DND-41 (cell line): Measurements from ENCODE around the gene SPSB1.
A peak's percentile ranks its signal among the peaks of the same experiment; 100 is the strongest.

ENCODE experiments used
- ATAC-seq: fragments of 200-7000 bp; cut with Tn5 transposase; 3 replicates; pipeline ENCODE4 v1.9.1; 2021; ENCODE audit warnings: low read depth; ENCODE audit not compliant: insufficient read depth
- DNase-seq: peaks from one replicate; pipeline ENCODE4 v3.0.0-alpha.2; 2020
- H2AFZ ChIP-seq: 2 replicates; pipeline ENCODE4 v1.6.0; 2012; ENCODE audit warnings: low read depth, low read length
- H3K27ac ChIP-seq: 2 replicates; pipeline ENCODE4 v1.5.1; 2012; ENCODE audit warnings: low read length, inconsistent platforms
- H3K27me3 ChIP-seq: fragments of 200-600 bp; sonication (generic); 2 replicates; pipeline ENCODE4 v1.6.0; 2012; ENCODE audit warnings: low read length, mild to moderate bottlenecking, inconsistent platforms; ENCODE audit not compliant: insufficient read depth, poor library complexity
- H3K36me3 ChIP-seq: 2 replicates; pipeline ENCODE4 v1.5.1; 2012; ENCODE audit warnings: low read length, inconsistent platforms; ENCODE audit not compliant: insufficient read depth
- H3K4me1 ChIP-seq: 2 replicates; pipeline ENCODE4 v1.5.1; 2012; ENCODE audit warnings: mild to moderate bottlenecking, low read length; ENCODE audit not compliant: insufficient read depth
- H3K4me2 ChIP-seq: 2 replicates; pipeline ENCODE4 v1.6.0; 2012; ENCODE audit warnings: mild to moderate bottlenecking, moderate library complexity, low read length, inconsistent platforms; ENCODE audit not compliant: insufficient read depth
- H3K4me3 ChIP-seq, 2 experiments: fragments of 200-600 bp in 1 of 2; shearing (Covaris generic) in 1 of 2; 2 replicates each; pipeline ENCODE4 v1.5.1; 2012 to 2016; ENCODE audit warnings: inconsistent platforms in 2 of 2, low read length in 2 of 2, mild to moderate bottlenecking in 2 of 2, low read depth in 1 of 2, moderate library complexity in 1 of 2
- H3K79me2 ChIP-seq: 2 replicates; pipeline ENCODE4 v1.6.0; 2012; ENCODE audit warnings: low read length, inconsistent platforms; ENCODE audit not compliant: insufficient read depth
- H3K9ac ChIP-seq: 2 replicates; pipeline ENCODE4 v1.6.0; 2012; ENCODE audit warnings: low read depth, mild to moderate bottlenecking, inconsistent platforms, low read length, moderate library complexity
- H3K9me3 ChIP-seq: 2 replicates; pipeline ENCODE4 v1.5.1; 2012; ENCODE audit warnings: low read length, moderate library complexity, mild to moderate bottlenecking, inconsistent platforms; ENCODE audit not compliant: insufficient read depth, severe bottlenecking
- H4K20me1 ChIP-seq: 2 replicates; pipeline ENCODE4 v1.6.0; 2012; ENCODE audit warnings: low read length; ENCODE audit not compliant: insufficient read depth
- EZH2 ChIP-seq: IDR thresholded peaks from 3 replicates; pipeline ENCODE4 v1.6.1; 2012; ENCODE audit warnings: borderline replicate concordance, low read depth, mild to moderate bottlenecking, moderate library complexity, low read length, inconsistent platforms; ENCODE audit not compliant: severe bottlenecking
- TF ChIP-seq, protein P1 (sequence below): IDR thresholded peaks from 2 replicates; pipeline ENCODE4 v1.5.1; 2012; ENCODE audit warnings: borderline replicate concordance, low read length, moderate library complexity, mild to moderate bottlenecking; ENCODE audit not compliant: poor library complexity, severe bottlenecking; ENCODE audit errors: extremely low read depth

SPSB1 gene

DNA sequence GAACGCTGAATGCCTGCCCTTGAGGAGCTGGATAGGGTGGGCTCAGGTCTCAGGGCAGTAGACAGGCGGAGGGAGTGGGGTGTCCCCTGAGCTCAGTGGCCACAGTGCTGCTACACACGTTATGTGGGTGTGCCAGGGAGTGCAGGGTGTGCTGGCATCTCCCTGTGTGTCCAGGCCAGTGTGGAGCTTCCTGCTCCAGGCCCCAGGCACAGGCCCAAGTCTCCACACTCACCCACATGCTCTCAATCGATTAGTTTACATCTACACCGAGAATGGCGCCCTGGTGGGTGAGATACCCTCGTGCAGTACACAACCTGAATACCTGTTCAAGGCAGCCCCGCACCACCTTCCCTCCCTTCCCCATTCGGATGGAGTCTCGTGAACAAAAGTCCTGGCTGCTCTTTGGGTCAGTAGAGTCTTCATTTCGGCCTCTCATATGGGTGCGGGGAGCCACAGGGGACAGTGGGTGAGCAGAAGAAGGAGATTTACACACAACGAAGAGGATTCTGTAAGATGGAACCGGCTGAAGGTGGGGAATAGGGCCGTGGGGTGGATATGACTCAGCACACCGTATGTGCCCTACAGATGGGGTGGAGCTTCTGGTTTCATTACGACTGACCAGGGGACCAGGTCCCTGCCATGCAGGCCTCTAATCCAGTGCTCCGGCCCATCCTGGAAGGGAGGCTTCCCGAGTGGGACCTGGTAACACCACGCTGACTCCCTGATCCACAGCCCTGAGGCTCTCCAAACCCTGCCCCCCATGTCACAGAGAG lies 93.3 kb downstream of the SPSB1 start:
- Histone ChIP-seq H3K9me3 (no peaks in the 10 kb centered on the region), H2AFZ (no peak overlapping the region), H3K4me1 (no peaks in the 10 kb centered on the region), H3K27me3 (no peaks in the 10 kb centered on the region), H3K36me3 (no peaks in the 10 kb centered on the region), H3K9ac (no peak overlapping the region), H4K20me1 (no peaks in the 10 kb centered on the region), H3K4me2 (no peak overlapping the region), H3K27ac (peak overlapping the region; percentile 6; the same call in 1 of the 2 replicates), H3K4me3 (no peak overlapping the region), H3K79me2 (no peaks in the 10 kb centered on the region)
- no peak for DNase-seq
- TF ChIP-seq, protein P1, sequence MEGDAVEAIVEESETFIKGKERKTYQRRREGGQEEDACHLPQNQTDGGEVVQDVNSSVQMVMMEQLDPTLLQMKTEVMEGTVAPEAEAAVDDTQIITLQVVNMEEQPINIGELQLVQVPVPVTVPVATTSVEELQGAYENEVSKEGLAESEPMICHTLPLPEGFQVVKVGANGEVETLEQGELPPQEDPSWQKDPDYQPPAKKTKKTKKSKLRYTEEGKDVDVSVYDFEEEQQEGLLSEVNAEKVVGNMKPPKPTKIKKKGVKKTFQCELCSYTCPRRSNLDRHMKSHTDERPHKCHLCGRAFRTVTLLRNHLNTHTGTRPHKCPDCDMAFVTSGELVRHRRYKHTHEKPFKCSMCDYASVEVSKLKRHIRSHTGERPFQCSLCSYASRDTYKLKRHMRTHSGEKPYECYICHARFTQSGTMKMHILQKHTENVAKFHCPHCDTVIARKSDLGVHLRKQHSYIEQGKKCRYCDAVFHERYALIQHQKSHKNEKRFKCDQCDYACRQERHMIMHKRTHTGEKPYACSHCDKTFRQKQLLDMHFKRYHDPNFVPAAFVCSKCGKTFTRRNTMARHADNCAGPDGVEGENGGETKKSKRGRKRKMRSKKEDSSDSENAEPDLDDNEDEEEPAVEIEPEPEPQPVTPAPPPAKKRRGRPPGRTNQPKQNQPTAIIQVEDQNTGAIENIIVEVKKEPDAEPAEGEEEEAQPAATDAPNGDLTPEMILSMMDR: no peak
- no peak for TF ChIP-seq EZH2
- no peak for ATAC-seq

DNA sequence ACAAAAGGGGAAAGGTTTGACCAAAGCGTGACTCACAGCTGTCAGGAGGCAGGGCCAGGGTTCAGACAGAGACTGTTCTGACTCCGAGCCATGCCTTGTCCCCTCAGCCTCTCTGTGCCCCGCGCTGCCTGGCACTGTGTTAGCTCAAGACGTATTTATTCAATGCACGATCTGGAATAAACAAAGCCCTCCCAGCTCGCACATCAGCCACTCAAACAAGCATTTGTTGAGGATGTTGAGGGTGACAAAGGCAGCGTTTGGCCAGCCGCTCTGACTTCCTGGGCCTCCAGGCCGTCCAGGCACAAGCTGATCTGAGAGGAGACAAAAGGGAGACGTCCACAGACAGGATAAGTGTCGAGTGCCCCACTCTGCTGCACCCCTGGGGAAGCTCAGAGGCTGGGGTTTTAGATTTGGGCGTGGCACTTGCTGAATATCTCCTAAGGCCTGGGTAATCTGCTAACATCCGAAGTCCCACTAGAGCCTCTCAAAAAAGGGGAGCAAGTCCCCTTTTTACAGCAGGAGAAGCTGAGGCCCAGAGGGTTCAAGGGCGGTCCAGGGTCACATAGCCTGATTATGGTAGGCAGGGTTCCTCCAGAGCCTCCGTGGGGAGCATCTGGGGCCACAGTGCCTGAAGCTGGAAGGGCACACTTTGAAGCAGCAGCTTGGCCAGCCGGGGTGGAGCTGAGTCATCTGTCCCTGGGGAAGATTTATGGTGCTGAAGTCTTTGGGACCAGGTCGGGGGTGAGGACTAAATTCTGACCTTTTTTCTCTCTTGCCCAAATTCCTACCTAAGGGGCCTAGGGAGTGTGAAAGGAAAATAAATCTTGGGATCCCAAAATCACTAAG lies 95.9 kb downstream of the SPSB1 start:
- Histone ChIP-seq H3K9ac (no peak overlapping the region), H3K79me2 (no peaks in the 10 kb centered on the region), H3K27me3 (no peaks in the 10 kb centered on the region), H3K4me1 (no peaks in the 10 kb centered on the region), H4K20me1 (no peaks in the 10 kb centered on the region), H3K4me2 (no peak overlapping the region), H3K27ac (no peak overlapping the region), H3K36me3 (no peaks in the 10 kb centered on the region), H2AFZ (no peak overlapping the region), H3K9me3 (no peaks in the 10 kb centered on the region), H3K4me3 (no peak overlapping the region)
- no peak for TF ChIP-seq EZH2
- DNase-seq: no peak
- no peak for ATAC-seq

DNA sequence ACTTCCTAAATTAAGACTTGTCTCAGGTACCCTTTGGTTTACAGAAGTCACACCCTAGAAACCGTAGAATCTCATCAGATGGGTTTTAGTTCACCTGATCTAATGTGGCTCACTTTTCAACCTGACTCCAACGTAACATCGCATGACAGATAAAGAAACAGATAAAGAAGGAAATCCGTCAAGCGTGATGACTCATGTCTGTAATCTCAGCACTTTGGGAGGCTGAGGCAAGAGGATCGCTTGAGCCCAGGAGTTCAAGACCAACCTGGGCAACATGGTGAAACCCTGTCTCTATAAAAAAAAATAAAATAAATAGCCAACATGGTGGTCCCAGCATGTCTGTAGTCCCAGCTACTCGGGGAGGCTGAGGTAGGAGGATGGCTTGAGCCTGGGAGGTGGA lies 97.3 kb downstream of the SPSB1 start:
- H4K20me1 ChIP-seq: no peaks in the 10 kb centered on the region
- no peak overlapping the region for H3K9ac ChIP-seq
- peaks cover 1% of the 10 kb centered on the region for H3K9me3 ChIP-seq
- H3K36me3 ChIP-seq: no peaks in the 10 kb centered on the region
- ATAC-seq (no peak), DNase-seq (no peak)
- TF ChIP-seq, protein P1: no peak
- no peak for TF ChIP-seq EZH2
- H3K4me3 ChIP-seq: no peak overlapping the region
- H3K27ac ChIP-seq: no peak overlapping the region
- no peaks in the 10 kb centered on the region for H3K79me2 ChIP-seq
- H2AFZ ChIP-seq: no peak overlapping the region
- no peak overlapping the region for H3K4me2 ChIP-seq
- H3K27me3 ChIP-seq: no peaks in the 10 kb centered on the region
- no peaks in the 10 kb centered on the region for H3K4me1 ChIP-seq

DNA sequence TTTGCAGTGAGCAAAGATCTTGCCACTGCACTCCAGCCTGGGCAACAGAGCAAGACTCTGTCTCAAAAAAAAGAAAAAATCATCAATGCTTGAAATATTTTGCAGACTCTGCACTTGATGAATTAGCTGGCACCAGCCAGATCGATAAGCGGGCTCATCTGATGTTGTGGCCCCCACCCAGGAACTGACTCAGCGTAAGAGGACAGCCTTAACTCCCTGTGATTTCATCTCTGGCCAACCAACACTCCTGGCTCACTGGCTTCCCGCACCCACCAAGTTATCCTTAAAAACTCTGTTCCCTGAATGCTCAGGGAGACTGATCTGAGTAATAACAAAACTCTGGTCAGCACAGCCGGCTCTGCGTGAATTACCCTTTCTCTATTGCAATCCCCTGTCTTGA lies 98.9 kb downstream of the SPSB1 start:
- no peak for ATAC-seq
- peaks cover under 1% of the 10 kb centered on the region for H3K4me1 ChIP-seq
- H3K4me2 ChIP-seq: no peak overlapping the region
- TF ChIP-seq EZH2: no peak
- TF ChIP-seq, protein P1: no peak
- peaks cover 6% of the 10 kb centered on the region for H3K9me3 ChIP-seq
- H2AFZ ChIP-seq: no peak overlapping the region
- H3K27me3 ChIP-seq: no peaks in the 10 kb centered on the region
- H4K20me1 ChIP-seq: no peaks in the 10 kb centered on the region
- H3K79me2 ChIP-seq: no peaks in the 10 kb centered on the region
- no peaks in the 10 kb centered on the region for H3K36me3 ChIP-seq
- no peak for DNase-seq
- H3K4me3 ChIP-seq: no peak overlapping the region
- no peak overlapping the region for H3K27ac ChIP-seq
- no peak overlapping the region for H3K9ac ChIP-seq
